Prostate gland (tissue), 2 donors: Measurements from ENCODE around the gene CLDN3. TPM values are rescaled to one million over a fixed set of nuclear protein-coding genes. Genes with fewer than 3 reads are reported as not detected.
"Not testable (repeated sequence)": the region's sequence is repeated elsewhere in the genome, so short reads cannot be mapped to it uniquely, and the experiment has no call there.

ENCODE experiments used
- DNase-seq: peaks from one replicate; pipeline ENCODE4 v3.0.0-alpha.2; 2019; ENCODE audit warnings: low spot score
- H3K27ac ChIP-seq, 2 donors: fragments of 200-600 bp; sonication (generic); 2 replicates each; pipeline ENCODE4 v1.5.1; 2017 to 2019
- H3K27me3 ChIP-seq: fragments of 200-600 bp; sonication (generic); replicated peaks from 2 replicates; pipeline ENCODE4 v1.5.1; 2019; ENCODE audit not compliant: insufficient read depth
- H3K36me3 ChIP-seq, 2 donors: fragments of 200-600 bp; sonication (generic); 1 replicate in 1 of 2; 2 replicates in 1 of 2; pipeline versions ENCODE4 v1.5.1 to v1.8.1; 2017 to 2019
- H3K4me1 ChIP-seq: fragments of 200-600 bp; sonication (generic); replicated peaks from 2 replicates; pipeline ENCODE4 v1.5.1; 2019
- H3K4me3 ChIP-seq, 2 donors: fragments of 200-600 bp; sonication (generic); 2 replicates each; pipeline ENCODE4 v1.5.1; 2017 to 2019
- H3K9me3 ChIP-seq: fragments of 200-600 bp; sonication (generic); 2 replicates; pipeline ENCODE4 v1.5.1; 2017
- POLR2A ChIP-seq: fragments of 450-650 bp; IDR thresholded peaks from one replicate; pipeline ENCODE4 v1.6.1; 2016; ENCODE audit warnings: antibody characterized with exemption, mild to moderate bottlenecking
- POLR2AphosphoS5 ChIP-seq: sonication (generic); formaldehyde crosslinking; IDR thresholded peaks from one replicate; pipeline ENCODE4 v1.6.1; 2017; ENCODE audit warnings: antibody characterized with exemption
- WGBS: methylation state at CpG from one replicate; pipeline ENCODE4 v1.1.5; 2018; 5-methylcytosine and 5-hydroxymethylcytosine counted together
- intact Hi-C: fragments of 100-400 bp; cut with DNase I; formaldehyde crosslinking; loops from one replicate; pipeline ENCODE4 v1.14.2; 2022
- total RNA-seq, 2 donors: library from RNA; depleted of rRNA; stranded (reverse); fragments of >200 nt; gene quantifications; one replicate each; pipeline ENCODE4 v1.1.0, GENCODE V29; 2016
- TF ChIP-seq, protein P1 (sequence below), 4 experiments: fragments of 200-600 bp in 2 of 4; fragments of 450-650 bp in 2 of 4; sonication (generic) in 2 of 4; IDR thresholded peaks; 1 replicate in 3 of 4; 2 replicates in 1 of 4; pipeline ENCODE4 v1.5.1; 2016 to 2019; ENCODE audit warnings: antibody characterized with exemption in 4 of 4, mild to moderate bottlenecking in 2 of 4, moderate library complexity in 2 of 4

The CLDN3 gene
- total RNA-seq, 2 donors from 2014 or later = 156 to 176 TPM

DNA sequence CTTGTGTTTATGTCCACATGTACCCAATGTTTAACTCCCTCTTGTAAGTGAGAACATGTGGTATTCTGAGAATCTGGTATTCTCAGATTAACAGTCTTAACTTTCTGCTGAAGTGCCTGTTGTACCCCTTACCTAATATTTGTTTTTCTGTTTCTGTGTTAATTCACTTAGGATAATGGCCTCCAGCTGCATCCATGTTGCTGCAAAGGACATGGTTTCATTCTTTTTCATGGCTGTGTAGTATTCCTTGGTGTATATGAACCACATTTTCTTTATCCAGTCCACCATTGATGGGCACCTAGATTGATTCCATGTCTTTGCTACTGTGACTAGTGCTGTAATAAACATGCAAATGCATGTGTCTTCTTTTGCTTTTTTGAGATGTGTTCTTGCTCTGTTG is 25.1 kb upstream of the CLDN3 start:
- H3K36me3 ChIP-seq, H3K27me3 ChIP-seq, intact Hi-C loops, DNase-seq, H3K27ac ChIP-seq, H3K9me3 ChIP-seq, H3K4me1 ChIP-seq, H3K4me3 ChIP-seq: not testable (repeated sequence)

DNA sequence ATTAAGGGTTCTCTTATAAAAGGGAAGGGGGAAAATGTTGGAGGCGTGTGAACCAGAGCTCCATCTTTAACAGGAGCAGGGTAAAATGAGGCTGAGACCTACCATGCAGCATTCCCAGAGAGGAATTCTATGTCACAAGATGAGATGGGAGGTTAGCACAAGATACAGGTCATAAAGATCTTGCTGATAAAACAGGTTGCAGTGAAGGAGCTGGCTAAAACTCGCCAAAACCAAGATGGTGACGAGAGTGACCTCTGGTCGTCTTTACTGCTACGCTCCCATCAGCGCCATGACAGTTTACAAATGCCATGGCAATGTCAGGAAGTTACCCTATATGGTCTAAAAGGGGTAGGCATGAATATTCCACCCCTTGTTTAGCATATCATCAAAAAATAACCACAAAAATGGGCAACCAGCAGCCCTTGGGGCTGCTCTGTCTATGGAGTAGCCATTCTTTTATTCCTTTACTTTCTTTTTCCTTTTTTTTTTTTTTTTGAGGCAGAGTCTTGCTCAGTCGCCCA is 21.2 kb upstream of the CLDN3 start:
- H3K36me3 ChIP-seq, H3K4me1 ChIP-seq, DNase-seq, H3K4me3 ChIP-seq, H3K27me3 ChIP-seq, H3K27ac ChIP-seq, intact Hi-C loops, H3K9me3 ChIP-seq: not testable (repeated sequence)
- 81% methylated on average over 7 of the region's 7 CpGs for WGBS

DNA sequence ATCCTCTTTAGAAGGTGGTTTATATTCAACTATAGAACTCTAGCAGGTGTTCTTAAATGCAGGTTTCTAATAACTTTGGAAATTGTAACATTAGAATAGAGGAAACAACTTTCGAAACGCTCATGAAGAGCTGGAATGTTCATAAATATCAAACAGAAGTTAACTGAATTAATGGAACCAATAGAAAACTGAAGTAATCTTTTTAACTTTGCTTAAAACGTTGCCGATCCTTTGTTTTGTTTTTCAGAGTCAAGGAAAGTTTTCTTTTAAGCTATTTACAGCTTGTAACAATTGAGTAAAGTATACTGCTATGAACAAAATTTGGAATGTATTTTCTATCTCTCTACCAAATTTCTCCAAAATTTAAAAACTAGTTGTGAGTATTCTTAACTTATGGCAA is 19.0 kb upstream of the CLDN3 start:
- no peak for DNase-seq
- intact Hi-C loops = no loop called here
- H3K4me3 ChIP-seq = no peak overlapping the region
- no peak overlapping the region for H3K27ac ChIP-seq
- no peaks in the 10 kb centered on the region for H3K36me3 ChIP-seq
- TF ChIP-seq POLR2A (no peak), POLR2AphosphoS5 (no peak)
- TF ChIP-seq, protein P1, sequence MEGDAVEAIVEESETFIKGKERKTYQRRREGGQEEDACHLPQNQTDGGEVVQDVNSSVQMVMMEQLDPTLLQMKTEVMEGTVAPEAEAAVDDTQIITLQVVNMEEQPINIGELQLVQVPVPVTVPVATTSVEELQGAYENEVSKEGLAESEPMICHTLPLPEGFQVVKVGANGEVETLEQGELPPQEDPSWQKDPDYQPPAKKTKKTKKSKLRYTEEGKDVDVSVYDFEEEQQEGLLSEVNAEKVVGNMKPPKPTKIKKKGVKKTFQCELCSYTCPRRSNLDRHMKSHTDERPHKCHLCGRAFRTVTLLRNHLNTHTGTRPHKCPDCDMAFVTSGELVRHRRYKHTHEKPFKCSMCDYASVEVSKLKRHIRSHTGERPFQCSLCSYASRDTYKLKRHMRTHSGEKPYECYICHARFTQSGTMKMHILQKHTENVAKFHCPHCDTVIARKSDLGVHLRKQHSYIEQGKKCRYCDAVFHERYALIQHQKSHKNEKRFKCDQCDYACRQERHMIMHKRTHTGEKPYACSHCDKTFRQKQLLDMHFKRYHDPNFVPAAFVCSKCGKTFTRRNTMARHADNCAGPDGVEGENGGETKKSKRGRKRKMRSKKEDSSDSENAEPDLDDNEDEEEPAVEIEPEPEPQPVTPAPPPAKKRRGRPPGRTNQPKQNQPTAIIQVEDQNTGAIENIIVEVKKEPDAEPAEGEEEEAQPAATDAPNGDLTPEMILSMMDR (IDR thresholded peaks at IDR 0.05) = no peak
- no peaks in the 10 kb centered on the region for H3K4me1 ChIP-seq
- H3K27me3 ChIP-seq = no peaks in the 10 kb centered on the region
- WGBS = 82% methylated on average over 4 of the region's 4 CpGs
- H3K9me3 ChIP-seq = no peaks in the 10 kb centered on the region

DNA sequence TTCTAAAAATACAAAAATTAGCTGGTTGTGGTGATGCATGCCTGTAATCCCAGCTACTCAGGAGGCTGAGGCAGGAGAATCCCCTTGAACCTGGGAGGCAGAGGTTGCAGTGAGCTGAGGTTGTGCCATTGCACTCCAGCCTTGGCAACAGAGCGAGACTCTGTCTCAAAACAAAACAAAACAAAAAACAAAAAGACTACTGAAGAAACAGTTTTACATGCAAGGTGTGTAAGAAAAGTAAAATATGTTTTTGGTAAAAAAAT is 17.6 kb upstream of the CLDN3 start:
- H3K9me3 ChIP-seq, H3K4me3 ChIP-seq, H3K4me1 ChIP-seq, intact Hi-C loops, H3K27ac ChIP-seq, H3K27me3 ChIP-seq, H3K36me3 ChIP-seq, DNase-seq: not testable (repeated sequence)
- whole genome bisulfite sequencing = 82% methylated on average over 1 of the region's 1 CpG

DNA sequence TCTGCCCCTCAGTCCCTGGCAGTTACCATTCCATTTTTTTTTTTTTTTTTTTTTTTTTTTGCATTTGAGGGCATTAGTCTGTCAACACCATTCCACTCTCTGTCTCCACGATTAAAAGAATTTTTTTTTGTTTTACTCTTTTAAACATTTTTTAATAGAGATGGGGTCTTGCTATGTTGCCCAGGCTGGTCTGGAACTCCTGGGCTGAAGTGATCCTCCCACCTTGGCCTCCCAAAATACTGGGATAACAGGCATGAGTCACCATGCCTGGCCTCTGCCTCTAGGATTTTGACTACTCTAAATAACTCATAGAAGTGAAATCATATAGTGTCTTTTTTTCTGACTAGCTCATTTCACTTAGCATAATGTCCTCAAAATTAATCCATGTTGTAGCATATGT is 16.5 kb upstream of the CLDN3 start:
- TF ChIP-seq, protein P1 (IDR thresholded peaks at IDR 0.05) = no peak
- WGBS = 86% methylated on average over 1 of the region's 1 CpG
- Histone ChIP-seq H3K36me3 (no peaks in the 10 kb centered on the region), H3K4me1 (no peaks in the 10 kb centered on the region), H3K27me3 (no peaks in the 10 kb centered on the region), H3K9me3 (no peaks in the 10 kb centered on the region), H3K4me3 (no peak overlapping the region), H3K27ac (no peak overlapping the region)
- DNase-seq = no peak
- intact Hi-C loops = no loop called here

GRCh38 chr7:73779517-73779916 is 9.4 kb upstream of the CLDN3 start:
- no peak for DNase-seq
- 68% methylated on average over 1 of the region's 1 CpG for WGBS
- no peaks in the 10 kb centered on the region for H3K27me3 ChIP-seq
- H3K27ac ChIP-seq = no peak overlapping the region
- intact Hi-C loops = no loop called here
- TF ChIP-seq, protein P1 (IDR thresholded peaks at IDR 0.05) = no peak
- TF ChIP-seq POLR2A = no peak
- no peak for TF ChIP-seq POLR2AphosphoS5
- H3K4me1 ChIP-seq = no peaks in the 10 kb centered on the region
- H3K4me3 ChIP-seq = no peak overlapping the region
- no peaks in the 10 kb centered on the region for H3K36me3 ChIP-seq
- no peaks in the 10 kb centered on the region for H3K9me3 ChIP-seq
